GM21723 (cell line): ENCODE measurements around the gene GRIP2.

Experiments used
- ATAC-seq: cut with Tn5 transposase; IDR thresholded peaks from one replicate; pipeline ENCODE4 v1.9.1; 2021; ENCODE audit warnings: mild to moderate bottlenecking, moderate library complexity; ENCODE audit not compliant: unreplicated experiment

GRIP2 gene

DNA sequence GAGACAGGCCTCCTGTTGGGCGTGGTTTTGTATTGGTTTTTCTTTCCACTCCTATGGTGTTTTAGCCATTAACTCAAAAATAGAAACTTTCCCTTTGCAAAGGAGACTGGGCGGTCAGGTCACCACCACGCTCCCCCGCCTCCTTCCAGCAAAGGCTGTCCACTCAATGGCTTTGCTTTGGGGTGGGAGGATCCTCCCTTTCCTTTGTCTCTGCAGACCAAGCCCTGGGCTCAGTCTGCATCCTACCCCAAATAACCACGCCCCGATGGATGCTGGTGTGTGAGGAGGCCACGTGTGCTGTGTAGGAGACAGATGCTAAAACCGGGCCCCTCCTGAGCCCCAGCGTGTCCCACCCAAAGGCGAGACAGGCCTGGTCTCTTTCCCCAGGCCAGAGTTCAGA, 68.5 kb downstream of the GRIP2 start:
- ATAC-seq: no peak

DNA sequence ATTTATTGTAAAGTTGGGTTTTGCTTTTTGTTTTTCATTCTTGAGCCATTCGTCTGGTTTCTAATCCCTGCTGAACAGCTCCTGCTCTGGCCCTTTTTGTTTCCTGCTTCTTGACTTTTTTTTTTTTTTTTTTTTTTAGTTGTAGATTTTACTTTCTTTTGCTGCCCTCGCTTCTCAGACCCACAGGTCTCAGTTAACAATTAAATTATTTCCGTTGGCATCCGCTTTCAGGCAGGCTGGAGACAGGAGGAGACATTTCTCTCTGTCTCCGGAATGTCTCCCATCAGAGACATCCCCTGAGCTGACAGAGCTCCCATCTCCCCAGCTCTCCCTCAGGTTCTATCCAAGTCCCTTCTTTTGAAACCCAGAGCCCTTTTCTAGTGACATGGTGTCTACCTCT, 69.1 kb downstream of the GRIP2 start:
- ATAC-seq: no peak

DNA sequence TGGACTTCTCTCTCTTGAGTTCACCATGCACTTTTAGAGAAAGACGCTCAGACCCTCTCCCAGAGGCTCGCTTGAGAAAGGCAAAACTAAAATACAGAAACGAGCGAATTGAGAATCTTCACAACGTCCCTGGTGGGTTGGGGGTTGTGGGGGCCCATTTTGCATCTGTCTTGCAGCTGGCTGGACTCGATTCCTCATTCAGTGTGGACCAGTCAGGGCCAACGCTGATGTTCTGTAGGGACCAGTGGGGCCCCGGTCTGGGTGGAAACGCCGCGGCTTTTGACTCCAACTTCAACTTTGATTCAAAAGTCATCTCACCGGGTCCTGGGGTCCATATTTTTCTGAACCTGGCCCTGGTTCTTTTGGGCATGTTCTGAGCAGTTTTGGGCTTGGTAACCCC, 69.7 kb downstream of the GRIP2 start:
- ATAC-seq: no peak

DNA sequence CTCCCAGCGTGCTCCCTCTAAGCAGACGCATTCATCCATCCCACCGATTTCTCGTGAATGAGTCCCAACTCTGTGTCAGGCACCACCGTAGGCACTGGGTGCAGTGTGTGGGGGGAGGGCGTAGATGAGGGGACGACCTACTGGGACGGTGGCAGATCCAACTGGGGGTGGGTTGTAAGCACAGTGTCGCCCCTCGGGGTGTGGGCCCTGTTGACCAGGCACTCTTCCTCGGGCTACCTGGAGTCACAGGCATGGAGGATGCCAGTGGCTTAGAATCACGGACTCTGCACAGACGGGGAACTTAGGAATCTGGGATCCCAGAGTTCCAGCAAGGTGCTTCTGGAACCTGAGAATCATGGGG, 71.5 kb downstream of the GRIP2 start:
- no peak for ATAC-seq

DNA sequence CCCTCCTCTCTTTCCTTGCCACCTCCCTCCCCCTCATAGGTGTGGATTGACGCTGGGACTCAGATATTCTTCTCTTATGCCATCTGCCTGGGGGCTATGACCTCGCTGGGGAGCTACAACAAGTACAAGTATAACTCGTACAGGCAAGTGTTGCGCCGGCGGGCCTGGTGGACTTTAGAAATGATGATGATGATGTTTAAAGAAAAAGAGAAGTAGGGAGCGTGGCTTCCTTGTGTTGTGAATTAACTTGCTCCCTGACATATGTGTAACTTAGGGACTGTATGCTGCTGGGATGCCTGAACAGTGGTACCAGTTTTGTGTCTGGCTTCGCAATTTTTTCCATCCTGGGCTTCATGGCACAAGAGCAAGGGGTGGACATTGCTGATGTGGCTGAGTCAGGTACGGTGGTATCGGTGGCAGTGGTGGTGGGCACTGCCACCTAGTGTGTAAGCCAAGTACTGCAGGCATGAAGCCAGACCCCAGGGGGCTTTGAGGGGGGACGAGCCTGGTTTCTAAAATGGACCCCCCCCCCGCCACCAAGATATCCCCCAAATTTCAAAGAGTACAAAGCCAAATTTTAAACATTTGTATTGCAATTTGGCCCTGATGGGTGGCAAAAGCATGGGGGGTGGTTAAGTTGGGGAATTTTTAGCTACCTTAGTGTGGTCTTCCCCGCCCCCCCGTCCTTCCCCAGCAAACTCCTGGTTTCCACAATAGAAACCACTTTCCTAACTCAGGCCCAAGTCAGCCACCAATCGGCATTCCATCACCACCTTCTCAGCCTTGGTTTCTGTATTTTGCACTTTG, 72.1 kb downstream of the GRIP2 start:
- ATAC-seq: no peak

DNA sequence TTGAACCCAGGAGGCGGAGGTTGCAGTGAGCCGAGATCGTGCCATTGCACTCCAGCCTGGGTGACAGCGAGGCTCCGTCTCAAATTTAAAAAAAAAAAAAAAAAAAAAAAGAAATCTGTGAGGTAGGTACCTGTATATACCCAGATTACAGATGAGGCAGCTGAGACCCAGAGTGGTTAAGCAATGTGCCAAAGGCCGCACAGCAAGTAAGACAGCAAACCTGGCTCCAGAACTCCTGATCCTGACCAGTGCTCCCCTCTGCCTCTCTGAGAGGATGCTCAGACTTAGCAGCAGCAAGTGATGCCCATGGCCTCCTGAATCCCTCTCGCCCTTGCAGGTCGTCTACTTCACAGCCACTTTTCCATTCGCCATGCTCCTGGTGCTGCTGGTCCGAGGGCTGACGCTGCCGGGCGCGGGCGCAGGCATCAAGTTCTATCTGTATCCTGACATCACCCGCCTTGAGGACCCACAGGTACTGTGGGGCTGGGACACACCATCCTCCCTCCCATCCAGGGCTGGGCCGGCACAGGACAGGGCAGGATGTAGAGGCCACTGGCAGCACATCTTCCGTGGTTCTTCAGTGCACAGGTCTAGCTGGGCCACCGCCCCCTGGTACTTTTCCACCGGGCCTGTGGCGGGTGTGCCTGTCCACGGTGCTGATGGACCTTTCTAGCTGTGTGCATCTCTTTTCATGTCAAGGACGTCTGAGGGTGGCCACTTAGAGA, 73.8 kb downstream of the GRIP2 start:
- no peak for ATAC-seq

DNA sequence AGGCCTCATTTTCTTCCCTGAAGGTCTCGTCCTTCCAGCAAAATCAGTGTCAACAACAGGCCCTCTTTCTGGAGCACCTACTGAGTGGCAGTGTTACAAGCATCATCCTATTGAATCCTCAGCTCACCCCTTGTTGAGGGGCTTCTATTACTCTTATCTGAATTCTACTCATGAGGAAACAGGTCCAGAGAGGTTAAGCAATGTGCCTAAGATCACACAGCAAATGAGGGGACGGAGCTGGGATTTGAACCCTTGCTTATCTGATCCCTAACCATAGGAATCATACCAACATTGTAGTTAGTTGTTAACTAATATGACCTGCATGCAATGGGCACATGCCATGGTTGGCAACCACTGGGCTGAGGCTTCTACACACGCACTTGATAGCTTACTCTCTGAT, 74.7 kb downstream of the GRIP2 start:
- no peak for ATAC-seq

DNA sequence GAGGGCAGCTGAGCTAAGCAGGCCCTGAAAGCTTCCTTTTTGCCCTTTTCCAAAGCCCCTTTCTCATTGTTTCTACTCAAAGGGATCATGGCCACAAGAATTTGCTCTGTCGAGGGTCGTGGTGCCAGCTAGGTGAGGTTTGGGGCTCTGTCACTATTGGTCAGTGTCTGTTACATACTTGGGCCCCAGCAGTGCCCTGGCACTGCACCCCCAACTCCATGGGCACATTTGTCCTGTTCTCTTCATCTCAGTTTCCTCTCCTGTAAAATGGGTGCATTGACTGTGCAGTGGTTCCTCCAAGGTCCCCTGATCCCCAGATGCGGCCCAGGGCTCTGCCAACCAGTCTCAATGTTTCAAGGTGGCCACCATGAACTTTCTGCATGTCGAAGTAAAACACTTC, 75.6 kb downstream of the GRIP2 start:
- ATAC-seq: no peak

DNA sequence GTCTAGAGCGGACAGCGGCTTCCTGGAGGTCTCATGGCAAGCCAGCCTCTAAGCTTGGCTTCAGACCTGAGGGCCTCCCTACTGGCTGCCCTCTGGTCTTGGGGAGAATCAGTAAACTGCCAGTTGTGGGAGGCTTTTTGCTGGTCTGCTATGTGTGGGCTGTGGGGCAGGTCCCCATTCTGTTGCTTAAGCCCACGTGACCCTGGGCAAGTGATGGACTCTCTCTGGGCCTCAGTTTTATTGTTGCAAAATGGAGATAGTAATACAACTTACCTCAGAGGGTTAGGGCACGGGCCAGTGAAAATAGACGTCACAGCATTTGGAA, 76.0 kb downstream of the GRIP2 start:
- ATAC-seq: no peak

DNA sequence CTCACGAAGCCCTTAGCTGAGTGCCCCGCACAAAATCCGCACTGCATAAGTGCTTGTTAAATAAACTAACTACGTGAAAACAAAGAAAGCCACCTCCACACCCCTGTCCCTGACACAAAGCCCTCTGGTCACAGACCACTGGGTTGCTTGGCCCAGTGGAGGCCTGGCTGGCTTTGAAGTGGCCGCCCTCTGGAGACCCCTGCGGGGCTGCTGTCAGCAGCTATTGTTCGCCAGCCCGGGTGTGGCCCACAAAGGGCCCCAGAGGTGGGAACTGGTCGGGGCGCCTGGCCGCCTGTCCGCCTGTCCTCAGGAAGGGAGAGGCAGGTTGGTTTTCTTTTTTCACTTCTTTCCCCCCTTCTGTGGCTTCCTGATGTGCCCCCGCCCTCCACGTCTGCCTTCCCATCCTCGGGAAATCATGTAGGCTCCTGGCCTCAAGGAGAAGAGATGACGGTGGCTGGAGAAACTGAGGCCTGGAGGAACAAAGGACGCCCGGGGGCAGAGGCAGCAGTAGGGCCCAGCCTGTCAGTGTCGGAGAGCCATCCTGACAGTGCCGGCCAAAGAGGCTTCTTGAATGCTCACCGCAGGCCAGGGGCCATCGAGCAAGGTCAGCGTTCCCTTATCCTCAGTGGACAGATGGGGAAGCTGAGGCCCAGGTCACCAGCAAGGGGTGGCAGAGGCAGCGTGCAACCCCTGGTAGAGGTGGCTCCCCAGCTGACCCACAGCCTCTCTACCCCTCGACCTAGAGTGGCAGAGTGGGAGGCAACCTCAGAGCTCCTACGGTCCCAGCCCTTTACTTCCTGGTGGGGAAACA, 76.6 kb downstream of the GRIP2 start:
- ATAC-seq: no peak

DNA sequence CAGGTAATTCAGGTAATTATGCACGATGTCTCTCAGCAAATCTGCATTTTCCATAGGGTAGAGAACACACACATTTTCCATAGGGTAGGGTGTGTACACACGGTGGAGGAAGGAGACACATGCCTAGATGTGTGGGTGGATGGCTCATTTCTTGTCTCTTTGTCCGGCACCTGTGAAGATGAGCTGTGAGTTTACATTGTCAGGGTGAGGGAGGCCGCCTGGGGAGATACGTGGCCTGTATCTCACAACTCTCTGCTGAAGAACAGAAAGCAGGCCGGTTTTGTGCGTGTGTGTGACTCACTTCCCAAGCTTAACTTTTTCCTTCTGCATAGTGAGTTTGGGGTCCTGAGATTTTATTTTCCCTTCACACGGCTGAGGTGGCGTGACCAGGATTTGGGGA, 77.4 kb downstream of the GRIP2 start:
- no peak for ATAC-seq

DNA sequence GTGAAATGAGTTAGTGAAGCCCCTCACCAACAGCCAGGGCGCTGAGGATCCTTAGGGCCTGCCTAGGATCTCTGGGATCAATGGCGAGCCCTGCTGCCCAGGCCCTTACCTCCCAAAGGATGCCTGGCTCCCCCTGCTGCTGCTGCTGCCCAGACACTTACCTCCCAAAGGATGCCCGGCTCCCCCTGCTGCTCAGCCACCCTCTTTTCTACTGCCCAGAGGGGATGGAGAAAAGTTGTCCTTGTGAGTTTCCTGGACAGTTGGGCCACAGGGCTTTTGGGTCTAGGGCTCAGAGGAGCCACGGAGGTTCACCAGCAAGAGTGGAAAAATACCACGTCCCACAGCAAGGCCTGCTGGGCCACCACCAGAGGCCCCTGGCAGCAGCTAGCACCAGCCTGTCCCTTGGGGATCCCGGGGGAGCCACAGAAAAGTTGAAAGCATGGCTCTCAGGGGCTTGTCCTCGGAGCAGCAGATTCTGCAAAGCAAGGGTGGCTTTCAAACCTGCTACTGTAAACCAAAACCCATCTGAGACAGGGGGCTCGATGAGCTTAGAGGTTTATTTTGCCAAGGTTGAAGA, 78.3 kb downstream of the GRIP2 start:
- peak; percentile 71 for ATAC-seq

DNA sequence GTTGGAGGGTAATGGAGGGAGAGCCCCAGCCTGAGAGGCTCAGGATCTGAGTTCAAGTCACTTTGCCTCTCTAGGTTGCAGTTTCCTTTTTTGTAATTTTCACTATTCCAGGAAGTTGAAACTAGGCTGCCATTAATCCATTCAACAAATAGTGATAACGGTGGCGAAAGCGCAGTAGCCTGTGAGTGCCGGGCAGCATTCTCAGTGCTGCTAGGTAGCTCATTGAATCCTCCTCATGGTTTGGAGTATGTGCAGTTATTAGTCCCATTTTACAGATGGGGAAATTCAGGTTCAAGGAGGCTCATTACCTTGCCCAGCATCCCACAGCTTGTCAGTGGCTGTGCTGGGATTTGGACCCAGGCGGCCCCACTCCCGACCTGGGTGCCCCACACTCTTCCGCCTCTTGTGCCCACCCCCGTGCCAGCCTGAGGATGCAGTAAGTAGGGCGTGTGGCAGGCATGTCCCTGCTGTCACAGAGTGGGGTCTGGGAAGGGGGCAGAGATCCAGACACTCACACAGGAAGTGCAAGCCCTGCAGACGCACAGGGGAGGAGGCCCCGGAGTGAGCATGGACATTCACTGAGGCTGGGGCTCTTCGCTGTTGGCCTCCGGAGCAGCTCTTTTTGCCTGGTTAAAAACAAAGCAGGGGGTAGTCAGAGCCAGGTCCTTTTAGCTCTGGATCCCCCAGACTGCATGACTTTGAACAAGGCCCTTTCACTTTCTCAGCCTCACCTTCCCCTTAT, 79.0 kb downstream of the GRIP2 start:
- ATAC-seq: no peak

DNA sequence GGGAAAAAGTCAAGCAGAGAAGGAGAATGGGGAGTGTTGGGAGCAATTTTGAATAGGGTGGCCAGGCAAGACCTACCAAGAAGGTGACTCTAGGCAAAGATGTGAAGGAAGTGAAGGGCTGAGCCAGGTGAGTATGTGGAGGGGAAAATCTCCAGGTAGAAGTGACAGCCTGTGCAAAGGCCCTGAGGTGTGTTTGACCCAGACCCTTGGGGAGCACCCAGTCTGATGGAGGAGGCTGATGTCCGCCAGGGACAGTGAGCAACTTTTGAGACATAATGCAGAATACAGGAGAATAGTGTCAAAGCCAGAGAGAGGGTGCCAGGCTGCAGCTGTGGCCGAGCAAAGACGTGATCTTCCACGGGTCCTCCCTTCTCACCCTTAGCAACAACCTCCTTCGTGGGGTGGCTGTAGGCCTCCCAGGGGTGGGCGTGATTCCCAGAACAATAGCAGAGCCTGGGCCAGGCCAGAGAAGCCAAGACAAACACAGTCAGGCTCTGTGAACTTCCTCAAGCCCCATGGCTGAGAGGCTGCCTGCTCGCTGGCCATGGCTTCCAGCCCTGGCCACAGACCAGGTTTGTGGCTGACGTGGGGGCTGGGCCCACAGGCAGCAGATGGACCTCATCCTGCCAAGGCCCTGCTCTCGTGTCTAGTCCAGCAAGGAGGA, 79.7 kb downstream of the GRIP2 start:
- ATAC-seq: no peak

DNA sequence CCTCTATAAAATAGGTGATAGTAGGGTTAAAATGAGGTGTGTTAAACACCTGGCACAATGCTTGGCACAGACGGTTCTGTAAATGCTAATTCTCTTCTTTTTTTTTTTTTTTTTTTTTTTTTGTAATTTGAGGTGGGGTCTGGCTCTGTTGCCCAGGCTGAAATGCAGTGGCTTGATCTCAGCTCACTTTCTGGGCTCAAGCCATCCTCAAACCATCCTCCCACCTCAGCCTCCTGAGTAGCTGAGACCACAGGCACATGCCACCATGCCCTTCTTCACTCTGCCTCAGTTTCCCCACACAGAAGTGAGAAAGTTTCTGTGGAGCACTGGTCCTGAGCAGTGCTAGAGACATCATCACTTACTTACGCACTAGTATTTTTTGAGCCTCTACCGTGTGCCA, 80.4 kb downstream of the GRIP2 start:
- no peak for ATAC-seq

DNA sequence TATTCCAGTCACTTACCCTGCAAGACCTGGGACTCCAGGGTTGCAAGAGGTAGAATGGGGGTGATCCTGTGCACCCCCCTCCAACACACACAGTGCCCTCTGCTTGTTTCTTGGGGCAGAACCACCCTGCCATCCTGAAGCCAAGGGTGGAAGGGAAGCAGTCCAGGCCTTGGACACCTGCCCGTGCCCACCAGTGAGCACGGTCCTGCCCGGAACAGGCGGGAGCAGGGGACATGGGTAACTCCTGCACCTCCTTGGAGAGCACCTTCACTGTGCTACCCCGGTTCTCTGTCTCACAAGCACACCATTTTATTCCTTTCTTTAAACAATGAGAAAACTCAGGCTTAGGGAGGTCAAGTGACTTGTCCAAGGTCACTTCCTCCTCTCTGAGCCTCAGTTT, 80.8 kb downstream of the GRIP2 start:
- no peak for ATAC-seq

DNA sequence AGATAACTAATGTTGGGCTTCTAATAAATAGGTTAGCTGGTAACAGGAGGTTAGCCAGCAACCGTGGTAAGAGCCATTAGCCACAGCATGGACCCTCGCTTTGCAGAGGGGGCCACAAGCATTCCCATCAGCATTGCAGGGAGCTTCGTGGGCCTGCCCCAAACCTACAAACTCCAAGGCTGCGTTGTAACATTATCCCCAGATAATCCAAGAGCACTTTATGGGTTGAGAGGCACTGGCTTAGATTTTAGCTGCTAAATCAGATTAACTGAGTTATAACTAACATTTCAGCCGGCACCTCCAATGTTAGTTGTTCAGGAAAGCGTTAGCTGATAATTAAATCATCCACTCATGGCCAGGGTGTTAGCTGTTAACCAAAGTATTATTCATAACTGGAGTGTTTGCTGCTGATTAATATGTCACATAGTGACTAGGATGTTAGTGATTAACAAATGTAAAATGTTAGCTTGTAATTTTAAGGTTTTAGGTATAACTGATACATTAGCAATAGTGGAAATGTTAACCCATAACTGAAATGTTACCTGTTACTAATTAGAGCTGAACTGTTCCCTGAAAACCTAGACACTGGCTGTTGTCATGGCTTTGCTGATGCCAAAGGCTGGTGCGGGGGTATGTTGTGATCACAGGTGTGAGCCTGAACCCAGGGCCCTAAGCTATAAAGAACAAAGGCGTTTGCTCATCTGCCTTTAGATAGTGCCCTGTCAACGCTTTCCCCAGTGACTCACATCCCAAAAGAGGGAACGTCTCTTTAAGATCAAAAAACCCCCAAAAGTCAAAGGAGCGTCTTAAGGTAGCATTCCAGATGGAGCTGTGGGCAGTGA, 81.5 kb downstream of the GRIP2 start:
- ATAC-seq: no peak

DNA sequence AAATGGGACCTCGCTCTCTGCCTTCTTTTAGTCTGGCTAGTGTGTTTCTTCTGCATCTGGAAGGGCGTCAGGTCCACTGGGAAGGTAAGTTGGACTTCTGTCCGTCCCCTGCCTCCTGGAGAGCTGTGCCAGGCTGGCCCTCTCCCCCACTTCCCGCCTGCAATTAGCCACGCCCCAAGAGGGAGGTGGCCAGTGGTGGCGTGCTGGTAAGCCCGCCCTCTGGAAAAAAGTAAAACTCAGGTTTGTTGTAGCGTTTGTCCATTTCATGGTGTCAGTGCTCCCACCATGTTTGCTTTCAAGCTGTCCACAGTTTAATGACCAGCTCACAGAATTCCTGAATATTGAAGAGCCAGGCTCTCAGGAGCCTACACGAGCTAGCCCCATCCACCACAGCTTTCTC, 82.1 kb downstream of the GRIP2 start:
- ATAC-seq: no peak

DNA sequence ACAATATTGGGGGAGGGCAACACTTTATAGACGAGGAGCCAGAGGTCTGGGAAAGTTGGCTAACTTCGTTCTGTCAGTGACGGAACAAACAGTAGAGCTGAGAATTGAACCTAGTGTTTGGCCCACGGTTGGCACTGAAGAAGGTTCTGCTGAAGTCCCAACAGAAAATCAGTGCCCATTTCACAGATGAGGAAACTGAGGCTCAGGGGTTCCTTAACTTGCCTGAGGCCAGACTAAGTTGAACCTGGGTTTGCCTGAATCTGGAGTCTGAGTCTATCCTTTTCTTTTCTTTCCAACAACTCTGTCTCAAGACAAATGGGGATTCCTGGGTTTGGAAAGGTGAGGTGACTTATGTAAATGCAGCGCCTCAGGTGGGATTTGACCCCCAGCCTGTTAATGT, 82.7 kb downstream of the GRIP2 start:
- ATAC-seq: no peak

DNA sequence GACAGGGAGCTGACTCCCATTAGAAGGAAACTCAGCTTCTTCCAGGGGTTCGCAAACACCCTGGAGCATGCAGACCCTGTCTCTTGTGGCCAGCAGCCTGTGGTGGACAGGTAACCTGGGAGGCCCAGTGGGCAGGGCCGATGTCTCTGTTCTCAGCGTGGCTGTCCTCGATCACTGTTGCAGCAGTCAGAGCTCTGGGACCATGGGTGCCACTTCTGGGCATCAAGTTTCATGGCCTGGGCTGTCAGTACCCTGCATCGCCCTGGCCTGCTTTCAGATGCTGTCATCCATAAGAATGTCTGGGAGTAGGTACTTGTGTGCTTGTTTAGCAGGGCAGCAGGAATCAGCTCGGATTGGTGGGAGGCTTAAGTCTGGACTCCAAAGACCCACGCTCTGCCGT, 83.3 kb downstream of the GRIP2 start:
- no peak for ATAC-seq
